Embryonic facial prominence (tissue), 1 donor: ENCODE data around the gene MUSTN1.

Source experiments
- DNase-seq: peaks from one replicate; pipeline ENCODE4 v3.0.0-alpha.2; 2016; ENCODE audit errors: extremely low spot score

The MUSTN1 gene

DNA sequence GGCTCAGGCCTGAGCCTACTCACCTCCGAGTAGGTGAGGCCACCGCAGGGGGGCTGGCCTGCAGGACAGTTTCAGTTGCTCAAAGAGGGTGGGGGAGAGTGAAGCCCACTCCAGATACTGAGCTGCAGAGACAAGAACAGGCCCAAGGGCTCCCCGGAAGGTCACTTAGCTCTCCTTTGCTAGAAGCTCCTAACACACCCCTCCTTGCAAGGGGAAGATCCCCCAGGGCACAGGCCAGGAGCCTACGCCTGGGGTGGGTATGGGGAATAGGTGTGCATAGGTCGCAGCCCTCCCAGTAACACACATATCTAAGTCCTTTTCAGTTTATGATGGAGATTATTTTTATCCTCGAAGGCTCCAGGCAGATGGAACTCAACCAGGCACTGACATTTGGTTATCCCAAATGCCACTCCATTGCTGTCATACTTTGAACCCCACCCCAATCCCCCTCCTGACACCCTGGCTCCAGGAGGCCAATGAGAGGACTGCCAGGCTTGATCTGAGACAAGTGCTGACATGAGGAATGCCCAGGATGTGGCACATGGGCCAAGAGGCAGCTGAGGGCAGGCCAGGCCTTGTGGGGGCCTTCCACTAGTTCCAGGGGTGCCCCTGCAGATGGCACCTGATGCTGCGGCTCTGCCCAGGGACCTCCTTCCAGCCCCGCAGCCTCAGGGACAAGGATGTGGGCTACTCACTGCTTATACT, 1.1 kb upstream of the MUSTN1 start:
- DNase-seq = no peak

GRCh38 chr3:52833202-52833601, 1.6 kb downstream of the MUSTN1 start:
- no peak for DNase-seq

DNA sequence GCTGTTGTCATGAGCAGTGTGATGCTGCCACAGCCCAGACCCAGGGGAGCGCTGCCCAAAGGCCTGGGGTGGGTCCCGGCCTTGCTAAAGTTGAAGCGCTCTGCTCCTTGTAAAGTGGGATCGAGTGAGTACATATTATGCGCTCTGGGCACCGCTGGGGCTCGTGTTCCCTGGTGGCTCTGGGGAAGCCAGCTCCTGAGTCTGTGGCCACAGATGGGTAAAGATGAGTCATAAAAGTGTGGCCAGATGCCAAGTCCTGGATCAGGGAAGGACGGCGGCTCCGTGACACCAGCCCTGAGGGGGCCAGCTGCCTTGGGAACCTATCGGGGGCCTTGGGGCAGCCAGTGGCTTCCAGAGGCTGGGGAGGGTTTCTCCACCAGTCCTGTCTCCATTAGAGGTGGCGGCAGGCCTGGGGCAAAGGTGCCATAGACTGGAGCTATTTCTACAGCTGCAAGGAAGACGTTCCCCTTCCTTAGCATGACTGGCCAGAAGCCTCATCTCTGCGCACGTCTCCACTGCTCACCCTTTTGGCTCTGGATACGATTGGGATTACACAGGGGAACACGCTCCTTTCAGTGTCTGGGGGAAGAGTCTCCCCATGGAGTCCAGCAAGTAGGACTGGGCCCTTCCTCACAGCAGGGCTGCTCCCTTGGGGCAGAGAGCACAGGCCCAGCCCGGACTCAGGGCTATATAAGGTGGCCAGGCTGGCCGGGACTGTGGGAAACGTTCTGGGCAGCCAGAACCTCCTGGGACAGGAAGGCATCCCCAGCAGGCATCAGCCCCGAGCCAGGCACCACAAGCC, 3.1 kb downstream of the MUSTN1 start:
- DNase-seq = no peak

GRCh38 chr3:52830535-52831258, 4.1 kb downstream of the MUSTN1 start, which contains the start of gene ITIH4:
Gene ITIH4 (minus strand): TSS chr3:52830672. CDS start chr3:52830642, 30 bp downstream.
- DNase-seq = no peak

GRCh38 chr3:52829906-52830463, 4.8 kb downstream of the MUSTN1 start:
- no peak for DNase-seq

GRCh38 chr3:52829482-52829881, 5.3 kb downstream of the MUSTN1 start:
- DNase-seq = no peak

DNA sequence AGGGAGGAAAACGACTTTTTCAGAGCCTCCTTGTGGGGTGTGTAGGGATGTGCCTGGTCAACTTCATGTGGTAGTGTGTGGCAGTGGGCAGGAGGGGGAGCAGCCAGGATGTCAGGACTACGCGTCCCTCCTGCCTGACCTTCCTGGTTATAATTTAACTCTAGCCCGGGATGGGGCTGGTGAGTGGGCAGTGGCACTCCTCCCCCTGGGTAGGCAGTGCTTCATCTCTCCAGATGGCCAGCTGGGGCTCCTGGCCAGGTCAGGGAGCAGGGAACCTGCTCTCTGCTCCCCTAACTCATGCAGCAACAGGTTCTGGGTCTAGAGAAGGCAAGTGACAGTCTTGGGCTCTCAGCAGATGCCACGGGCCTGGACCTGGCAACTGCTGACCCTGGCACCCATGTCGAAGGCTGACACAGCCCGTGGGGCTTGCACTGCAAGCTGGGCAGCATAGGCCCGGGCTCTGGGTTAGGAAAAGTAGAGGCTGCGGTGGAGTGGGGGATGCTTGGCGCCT, 6.9 kb downstream of the MUSTN1 start:
- DNase-seq = no peak

- DNase-seq = no peak
Measured at GRCh38 chr3:52827441-52827840, 7.4 kb downstream of the MUSTN1 start.

- no peak for DNase-seq
Measured at GRCh38 chr3:52824037-52824436, 10.8 kb downstream of the MUSTN1 start.

GRCh38 chr3:52822363-52822762, 12.5 kb downstream of the MUSTN1 start:
- DNase-seq = no peak

DNA sequence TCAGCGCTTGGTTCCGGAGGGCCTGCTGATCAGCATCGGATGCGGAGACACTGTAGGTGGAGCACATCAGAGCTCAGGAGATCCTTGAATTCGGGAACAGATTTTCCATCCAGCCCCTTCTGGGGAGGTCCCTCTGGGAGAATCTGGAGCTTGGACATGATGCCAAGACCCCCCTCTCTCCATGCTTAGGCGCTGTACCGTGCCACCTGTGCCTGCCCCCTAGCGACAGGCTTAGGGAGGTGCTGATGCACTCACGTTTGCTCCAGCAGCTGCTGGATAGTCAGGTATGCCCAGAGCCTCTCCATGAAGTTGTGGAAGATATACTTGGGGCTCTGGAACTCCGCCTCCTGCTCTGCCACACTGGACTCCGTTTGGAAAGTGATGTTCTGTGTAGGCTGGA, 14.1 kb downstream of the MUSTN1 start:
- DNase-seq = no peak

DNA sequence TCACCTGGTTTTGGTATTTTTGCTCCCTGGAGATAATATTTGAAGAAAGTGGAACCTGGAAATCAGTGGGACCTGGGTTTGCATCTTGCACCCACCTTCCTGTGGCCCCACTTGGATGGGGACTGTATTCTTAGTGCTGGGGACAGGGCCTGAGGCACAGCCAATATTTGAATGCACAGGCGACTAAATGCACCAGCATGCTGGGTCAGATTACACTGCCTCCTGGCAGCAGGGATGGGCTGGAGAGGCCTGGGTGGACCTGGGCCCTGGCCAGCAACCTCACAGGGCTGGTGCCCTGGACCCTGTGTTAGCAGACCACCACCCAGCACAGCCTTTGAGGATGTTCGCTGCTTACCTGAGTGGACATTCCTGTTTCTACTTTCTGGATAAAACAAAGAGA, 14.9 kb downstream of the MUSTN1 start:
- no peak for DNase-seq

DNA sequence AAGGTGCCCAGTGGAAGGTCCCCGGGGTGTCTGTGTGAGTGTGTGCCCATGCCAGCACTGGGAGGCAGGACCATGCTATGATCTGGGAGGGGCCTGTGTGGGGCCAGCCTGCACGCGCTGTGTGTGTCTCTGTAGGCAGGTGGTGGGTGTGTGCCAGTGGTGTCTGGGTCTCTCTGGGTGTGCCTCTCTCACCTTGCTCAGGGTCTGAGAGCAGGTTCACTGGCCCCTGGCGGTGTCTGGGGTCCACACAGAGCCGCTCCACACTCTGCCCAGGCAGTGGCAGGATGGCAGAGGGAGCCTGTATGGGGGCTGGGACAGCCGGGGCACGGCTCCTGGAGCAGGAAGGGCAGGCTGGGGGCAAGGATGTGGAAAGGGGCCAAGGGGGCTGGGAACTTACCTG, 17.0 kb downstream of the MUSTN1 start:
- no peak for DNase-seq

DNA sequence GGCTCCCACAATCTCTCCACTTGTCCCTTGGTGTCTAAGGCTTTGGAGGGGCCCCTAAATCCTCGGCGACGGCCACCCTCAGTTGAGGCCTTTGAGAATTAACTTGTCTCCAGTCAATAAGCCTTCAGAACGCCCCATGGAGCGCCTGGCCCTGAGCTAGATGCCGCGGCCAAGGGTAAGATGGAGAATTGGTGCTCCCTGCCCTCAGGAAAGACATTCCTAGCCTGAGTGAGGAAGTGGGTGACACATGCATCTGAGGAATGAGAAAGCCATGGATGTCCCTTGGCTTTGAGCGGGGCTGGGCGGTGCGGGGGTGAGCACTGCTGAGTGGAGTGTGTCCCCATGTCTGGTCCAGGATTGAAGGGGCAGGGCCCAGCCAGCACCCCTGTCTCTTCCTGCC, 17.6 kb downstream of the MUSTN1 start:
- no peak for DNase-seq

DNA sequence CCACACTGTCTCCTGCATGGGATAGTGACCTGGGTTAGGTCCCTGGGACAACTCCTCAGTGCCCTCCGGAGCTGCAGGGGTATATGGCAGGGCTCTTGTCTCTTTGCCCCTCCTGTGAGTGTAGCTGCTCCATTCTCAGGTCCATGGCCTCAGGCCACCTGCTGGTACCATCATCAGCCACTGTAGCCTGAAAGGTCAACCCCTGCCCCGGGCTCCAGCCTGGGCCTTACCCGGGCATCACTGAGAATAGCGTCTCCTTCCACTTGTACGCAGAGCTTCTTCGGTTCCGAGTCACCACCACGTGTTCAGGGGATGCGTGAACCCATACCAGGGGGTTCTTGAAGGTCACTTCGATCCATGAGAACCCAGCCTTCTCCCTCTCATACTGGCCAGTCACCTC, 18.2 kb downstream of the MUSTN1 start:
- no peak for DNase-seq

- no peak for DNase-seq
Measured at GRCh38 chr3:52816199-52816598, 18.6 kb downstream of the MUSTN1 start.

GRCh38 chr3:52813810-52814209, 21.0 kb downstream of the MUSTN1 start:
- no peak for DNase-seq

- no peak for DNase-seq
Measured at GRCh38 chr3:52811452-52812011, 23.3 kb downstream of the MUSTN1 start.

DNA sequence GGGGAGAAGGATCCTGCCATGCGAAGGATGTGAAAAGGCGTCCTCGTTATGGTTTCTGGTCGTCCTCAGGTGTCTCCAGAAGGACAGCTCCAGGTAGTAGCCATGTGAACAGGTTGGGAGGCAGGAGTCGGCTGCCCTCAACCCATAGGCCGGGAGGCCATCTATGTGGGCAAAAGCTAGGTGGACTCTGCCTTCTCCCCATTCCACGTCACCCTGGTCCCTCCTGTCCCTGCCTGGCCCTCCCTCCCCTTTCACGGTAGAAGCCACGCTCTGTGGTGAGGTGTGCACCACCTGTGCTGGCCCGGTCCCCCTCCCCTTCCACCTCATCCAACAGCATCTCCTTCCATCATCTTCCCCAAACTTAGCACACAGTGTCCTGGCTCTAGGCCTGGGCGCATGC, 23.9 kb downstream of the MUSTN1 start:
- no peak for DNase-seq

DNA sequence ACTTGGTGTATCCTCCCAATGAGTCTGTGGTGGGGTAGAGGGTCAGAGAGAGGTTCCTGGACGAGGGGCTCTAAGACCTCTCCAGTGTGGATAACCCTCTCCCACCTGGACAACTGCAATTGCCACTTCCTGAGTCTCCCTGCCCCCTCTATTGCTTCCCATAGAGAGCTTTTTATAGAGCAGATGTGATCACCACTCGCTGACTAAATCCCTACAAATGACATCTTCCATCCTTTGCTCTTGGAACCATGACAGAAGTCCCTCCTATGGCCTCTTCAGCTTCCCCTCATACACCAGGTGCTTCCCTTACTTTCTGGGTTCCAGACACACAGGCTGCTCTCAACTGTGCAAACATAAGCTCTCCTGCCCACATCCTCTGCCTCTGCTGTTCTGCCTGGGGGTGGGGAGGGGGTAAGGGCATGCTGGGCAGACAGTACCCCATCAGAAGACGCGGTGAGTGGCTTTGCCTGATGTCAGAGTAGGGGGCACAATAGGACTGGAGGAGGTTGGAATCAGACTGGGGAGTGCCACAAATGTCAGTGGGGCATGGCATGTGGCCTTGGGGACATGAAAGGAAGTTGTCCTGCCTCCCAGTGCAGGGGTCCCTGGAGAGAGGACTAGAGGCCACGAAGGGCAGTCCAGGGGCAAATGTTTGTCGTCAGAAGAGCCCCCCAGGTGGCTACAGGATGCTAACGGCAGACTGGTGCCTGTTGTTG, 25.0 kb downstream of the MUSTN1 start:
- no peak for DNase-seq

GRCh38 chr3:52809149-52809548, 25.7 kb downstream of the MUSTN1 start:
- DNase-seq = no peak
